ENCODE measurements around the gene RACGAP1. TPM values are rescaled to one million over a fixed set of nuclear protein-coding genes. Genes with fewer than 3 reads are reported as not detected.

RACGAP1 gene
- total and polyA plus RNA-seq, 2 experiments from 2014 or later: 19.0 to 52.8 TPM

DNA sequence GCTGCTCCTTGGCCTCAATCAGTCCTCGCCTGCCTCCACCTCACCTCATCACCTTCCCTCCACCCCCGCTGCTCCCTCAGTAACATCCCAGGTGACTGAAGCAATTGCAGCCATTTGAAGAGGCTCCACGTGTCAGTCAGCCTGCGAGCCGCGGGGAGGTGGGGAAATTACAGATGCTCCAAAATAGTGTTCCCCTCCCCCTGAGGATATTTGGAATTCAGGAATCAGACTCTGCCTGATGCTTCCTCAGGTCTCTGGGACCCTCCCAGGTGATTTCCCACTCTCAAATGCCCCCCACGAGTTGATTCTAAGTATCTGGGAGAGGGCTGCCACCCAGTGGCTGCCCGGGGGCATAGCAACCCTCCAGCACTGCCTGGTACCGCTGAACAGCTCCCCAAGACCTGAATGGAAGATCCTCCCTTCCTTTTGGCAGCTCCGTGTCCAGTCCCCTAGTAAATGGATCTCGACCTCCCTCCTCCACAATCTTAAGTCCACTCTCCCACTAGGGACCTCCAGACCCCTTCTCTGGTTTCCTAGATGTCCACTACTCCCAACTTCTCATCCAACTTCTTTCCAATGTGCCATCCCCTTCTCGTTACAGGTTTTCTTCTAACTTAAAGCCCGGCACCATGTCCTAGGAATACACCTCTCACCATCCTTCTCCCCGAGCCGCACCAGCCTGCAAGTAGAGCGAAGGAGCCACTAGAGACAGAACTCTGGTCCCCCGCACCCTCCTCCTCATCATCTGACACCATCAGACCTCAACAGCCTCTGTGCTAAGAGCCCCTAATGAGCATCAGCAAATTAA is 30.7 kb upstream of the RACGAP1 start:
- TF ChIP-seq, protein P1, sequence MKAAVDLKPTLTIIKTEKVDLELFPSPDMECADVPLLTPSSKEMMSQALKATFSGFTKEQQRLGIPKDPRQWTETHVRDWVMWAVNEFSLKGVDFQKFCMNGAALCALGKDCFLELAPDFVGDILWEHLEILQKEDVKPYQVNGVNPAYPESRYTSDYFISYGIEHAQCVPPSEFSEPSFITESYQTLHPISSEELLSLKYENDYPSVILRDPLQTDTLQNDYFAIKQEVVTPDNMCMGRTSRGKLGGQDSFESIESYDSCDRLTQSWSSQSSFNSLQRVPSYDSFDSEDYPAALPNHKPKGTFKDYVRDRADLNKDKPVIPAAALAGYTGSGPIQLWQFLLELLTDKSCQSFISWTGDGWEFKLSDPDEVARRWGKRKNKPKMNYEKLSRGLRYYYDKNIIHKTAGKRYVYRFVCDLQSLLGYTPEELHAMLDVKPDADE (IDR thresholded peaks at IDR 0.05): no peak
- TF ChIP-seq NANOG (IDR thresholded peaks at IDR 0.05; ENCODE audit: borderline replicate concordance) (no peak), EZH2phosphoT487 (IDR thresholded peaks at IDR 0.05; ENCODE audit: unreplicated experiment) (no peak), CREB1 (CRISPR knock-in tag; IDR thresholded peaks at IDR 0.05; ENCODE audit: low read depth) (no peak), EZH2 (IDR thresholded peaks at IDR 0.05; ENCODE audit: low read depth, unreplicated experiment) (peak; percentile 30), JUNB (IDR thresholded peaks at IDR 0.05; ENCODE audit: unreplicated experiment) (no peak), ZNF331 (CRISPR knock-in tag; IDR thresholded peaks at IDR 0.05; ENCODE audit: low read depth) (no peak), STAT1 (IDR thresholded peaks at IDR 0.05; ENCODE audit: unreplicated experiment) (no peak)
- TF ChIP-seq, protein P2, sequence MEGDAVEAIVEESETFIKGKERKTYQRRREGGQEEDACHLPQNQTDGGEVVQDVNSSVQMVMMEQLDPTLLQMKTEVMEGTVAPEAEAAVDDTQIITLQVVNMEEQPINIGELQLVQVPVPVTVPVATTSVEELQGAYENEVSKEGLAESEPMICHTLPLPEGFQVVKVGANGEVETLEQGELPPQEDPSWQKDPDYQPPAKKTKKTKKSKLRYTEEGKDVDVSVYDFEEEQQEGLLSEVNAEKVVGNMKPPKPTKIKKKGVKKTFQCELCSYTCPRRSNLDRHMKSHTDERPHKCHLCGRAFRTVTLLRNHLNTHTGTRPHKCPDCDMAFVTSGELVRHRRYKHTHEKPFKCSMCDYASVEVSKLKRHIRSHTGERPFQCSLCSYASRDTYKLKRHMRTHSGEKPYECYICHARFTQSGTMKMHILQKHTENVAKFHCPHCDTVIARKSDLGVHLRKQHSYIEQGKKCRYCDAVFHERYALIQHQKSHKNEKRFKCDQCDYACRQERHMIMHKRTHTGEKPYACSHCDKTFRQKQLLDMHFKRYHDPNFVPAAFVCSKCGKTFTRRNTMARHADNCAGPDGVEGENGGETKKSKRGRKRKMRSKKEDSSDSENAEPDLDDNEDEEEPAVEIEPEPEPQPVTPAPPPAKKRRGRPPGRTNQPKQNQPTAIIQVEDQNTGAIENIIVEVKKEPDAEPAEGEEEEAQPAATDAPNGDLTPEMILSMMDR (conservative IDR thresholded peaks at IDR 0.05; ENCODE audit: low read depth in 2 of 2): peak; percentile 83 to 99
- TF ChIP-seq, protein P3, sequence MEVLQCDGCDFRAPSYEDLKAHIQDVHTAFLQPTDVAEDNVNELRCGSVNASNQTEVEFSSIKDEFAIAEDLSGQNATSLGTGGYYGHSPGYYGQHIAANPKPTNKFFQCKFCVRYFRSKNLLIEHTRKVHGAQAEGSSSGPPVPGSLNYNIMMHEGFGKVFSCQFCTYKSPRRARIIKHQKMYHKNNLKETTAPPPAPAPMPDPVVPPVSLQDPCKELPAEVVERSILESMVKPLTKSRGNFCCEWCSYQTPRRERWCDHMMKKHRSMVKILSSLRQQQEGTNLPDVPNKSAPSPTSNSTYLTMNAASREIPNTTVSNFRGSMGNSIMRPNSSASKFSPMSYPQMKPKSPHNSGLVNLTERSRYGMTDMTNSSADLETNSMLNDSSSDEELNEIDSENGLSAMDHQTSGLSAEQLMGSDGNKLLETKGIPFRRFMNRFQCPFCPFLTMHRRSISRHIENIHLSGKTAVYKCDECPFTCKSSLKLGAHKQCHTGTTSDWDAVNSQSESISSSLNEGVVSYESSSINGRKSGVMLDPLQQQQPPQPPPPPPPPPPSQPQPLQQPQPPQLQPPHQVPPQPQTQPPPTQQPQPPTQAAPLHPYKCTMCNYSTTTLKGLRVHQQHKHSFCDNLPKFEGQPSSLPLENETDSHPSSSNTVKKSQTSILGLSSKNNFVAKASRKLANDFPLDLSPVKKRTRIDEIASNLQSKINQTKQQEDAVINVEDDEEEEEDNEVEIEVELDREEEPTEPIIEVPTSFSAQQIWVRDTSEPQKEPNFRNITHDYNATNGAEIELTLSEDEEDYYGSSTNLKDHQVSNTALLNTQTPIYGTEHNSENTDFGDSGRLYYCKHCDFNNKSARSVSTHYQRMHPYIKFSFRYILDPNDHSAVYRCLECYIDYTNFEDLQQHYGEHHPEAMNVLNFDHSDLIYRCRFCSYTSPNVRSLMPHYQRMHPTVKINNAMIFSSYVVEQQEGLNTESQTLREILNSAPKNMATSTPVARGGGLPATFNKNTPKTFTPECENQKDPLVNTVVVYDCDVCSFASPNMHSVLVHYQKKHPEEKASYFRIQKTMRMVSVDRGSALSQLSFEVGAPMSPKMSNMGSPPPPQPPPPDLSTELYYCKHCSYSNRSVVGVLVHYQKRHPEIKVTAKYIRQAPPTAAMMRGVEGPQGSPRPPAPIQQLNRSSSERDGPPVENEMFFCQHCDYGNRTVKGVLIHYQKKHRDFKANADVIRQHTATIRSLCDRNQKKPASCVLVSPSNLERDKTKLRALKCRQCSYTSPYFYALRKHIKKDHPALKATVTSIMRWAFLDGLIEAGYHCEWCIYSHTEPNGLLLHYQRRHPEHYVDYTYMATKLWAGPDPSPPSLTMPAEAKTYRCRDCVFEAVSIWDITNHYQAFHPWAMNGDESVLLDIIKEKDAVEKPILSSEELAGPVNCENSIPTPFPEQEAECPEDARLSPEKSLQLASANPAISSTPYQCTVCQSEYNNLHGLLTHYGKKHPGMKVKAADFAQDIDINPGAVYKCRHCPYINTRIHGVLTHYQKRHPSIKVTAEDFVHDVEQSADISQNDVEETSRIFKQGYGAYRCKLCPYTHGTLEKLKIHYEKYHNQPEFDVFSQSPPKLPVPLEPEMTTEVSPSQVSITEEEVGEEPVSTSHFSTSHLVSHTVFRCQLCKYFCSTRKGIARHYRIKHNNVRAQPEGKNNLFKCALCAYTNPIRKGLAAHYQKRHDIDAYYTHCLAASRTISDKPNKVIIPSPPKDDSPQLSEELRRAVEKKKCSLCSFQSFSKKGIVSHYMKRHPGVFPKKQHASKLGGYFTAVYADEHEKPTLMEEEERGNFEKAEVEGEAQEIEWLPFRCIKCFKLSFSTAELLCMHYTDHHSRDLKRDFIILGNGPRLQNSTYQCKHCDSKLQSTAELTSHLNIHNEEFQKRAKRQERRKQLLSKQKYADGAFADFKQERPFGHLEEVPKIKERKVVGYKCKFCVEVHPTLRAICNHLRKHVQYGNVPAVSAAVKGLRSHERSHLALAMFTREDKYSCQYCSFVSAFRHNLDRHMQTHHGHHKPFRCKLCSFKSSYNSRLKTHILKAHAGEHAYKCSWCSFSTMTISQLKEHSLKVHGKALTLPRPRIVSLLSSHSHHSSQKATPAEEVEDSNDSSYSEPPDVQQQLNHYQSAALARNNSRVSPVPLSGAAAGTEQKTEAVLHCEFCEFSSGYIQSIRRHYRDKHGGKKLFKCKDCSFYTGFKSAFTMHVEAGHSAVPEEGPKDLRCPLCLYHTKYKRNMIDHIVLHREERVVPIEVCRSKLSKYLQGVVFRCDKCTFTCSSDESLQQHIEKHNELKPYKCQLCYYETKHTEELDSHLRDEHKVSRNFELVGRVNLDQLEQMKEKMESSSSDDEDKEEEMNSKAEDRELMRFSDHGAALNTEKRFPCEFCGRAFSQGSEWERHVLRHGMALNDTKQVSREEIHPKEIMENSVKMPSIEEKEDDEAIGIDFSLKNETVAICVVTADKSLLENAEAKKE (CRISPR knock-in tag; IDR thresholded peaks at IDR 0.05): no peak
- TF ChIP-seq, protein P4, sequence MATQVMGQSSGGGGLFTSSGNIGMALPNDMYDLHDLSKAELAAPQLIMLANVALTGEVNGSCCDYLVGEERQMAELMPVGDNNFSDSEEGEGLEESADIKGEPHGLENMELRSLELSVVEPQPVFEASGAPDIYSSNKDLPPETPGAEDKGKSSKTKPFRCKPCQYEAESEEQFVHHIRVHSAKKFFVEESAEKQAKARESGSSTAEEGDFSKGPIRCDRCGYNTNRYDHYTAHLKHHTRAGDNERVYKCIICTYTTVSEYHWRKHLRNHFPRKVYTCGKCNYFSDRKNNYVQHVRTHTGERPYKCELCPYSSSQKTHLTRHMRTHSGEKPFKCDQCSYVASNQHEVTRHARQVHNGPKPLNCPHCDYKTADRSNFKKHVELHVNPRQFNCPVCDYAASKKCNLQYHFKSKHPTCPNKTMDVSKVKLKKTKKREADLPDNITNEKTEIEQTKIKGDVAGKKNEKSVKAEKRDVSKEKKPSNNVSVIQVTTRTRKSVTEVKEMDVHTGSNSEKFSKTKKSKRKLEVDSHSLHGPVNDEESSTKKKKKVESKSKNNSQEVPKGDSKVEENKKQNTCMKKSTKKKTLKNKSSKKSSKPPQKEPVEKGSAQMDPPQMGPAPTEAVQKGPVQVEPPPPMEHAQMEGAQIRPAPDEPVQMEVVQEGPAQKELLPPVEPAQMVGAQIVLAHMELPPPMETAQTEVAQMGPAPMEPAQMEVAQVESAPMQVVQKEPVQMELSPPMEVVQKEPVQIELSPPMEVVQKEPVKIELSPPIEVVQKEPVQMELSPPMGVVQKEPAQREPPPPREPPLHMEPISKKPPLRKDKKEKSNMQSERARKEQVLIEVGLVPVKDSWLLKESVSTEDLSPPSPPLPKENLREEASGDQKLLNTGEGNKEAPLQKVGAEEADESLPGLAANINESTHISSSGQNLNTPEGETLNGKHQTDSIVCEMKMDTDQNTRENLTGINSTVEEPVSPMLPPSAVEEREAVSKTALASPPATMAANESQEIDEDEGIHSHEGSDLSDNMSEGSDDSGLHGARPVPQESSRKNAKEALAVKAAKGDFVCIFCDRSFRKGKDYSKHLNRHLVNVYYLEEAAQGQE (IDR thresholded peaks at IDR 0.05; ENCODE audit: unreplicated experiment): no peak
- H3K27me3 Mint-ChIP-seq (ENCODE audit: insufficient read depth, low read depth, poor library complexity): peaks cover 75% of the 10 kb centered on the region
- H3K27ac ChIP-seq (ENCODE audit: low read depth): no peak overlapping the region
- ATAC-seq: peak; percentile 45
- H3K36me3 Mint-ChIP-seq (ENCODE audit: low read depth): no peaks in the 10 kb centered on the region; the same call in 2 of the 3 replicates
- H3K36me3 ChIP-seq (ENCODE audit: insufficient read depth): no peaks in the 10 kb centered on the region
- H3K79me2 ChIP-seq (replicated peaks; ENCODE audit: insufficient read depth): no peaks in the 10 kb centered on the region
- H3F3A ChIP-seq (replicated peaks; ENCODE audit: low read depth): peaks cover 14% of the 10 kb centered on the region
- no peak overlapping the region for H3K27ac Mint-ChIP-seq
- peaks cover 17% of the 10 kb centered on the region for H3K4me1 ChIP-seq (ENCODE audit: insufficient read depth)
- H3K4me3 Mint-ChIP-seq: peak overlapping the region; percentile 85
- peak; percentile 84 for DNase-seq (ENCODE audit: low spot score)
- peak overlapping the region; percentile 77 for H3K4me3 ChIP-seq
- H4K20me1 ChIP-seq (replicated peaks; ENCODE audit: insufficient read depth): no peaks in the 10 kb centered on the region
- no peaks in the 10 kb centered on the region for H3K9me2 ChIP-seq (ENCODE audit: insufficient read depth)
- H3K9me3 Mint-ChIP-seq: no peaks in the 10 kb centered on the region; the same call in none of the 3 replicates
- H3K4me1 Mint-ChIP-seq: peaks cover 34% of the 10 kb centered on the region
- H2AFZ ChIP-seq: peak overlapping the region; percentile 85
- peak overlapping the region; percentile 94 for H3K4me2 ChIP-seq
- H3K27me3 ChIP-seq (ENCODE audit: insufficient read depth): peaks cover 99% of the 10 kb centered on the region

All from GM23338 (cell line).